SH-SY5Y (cell line): ENCODE measurements around the gene DIS3L2.

Experiments used
- GATA2 ChIP-seq: IDR thresholded peaks from 2 replicates; pipeline ENCODE4 v1.6.1; 2011; ENCODE audit warnings: mild to moderate bottlenecking, low read depth, low read length
- GATA3 ChIP-seq: IDR thresholded peaks from 2 replicates; pipeline ENCODE4 v1.6.1; 2011; ENCODE audit warnings: low read depth, mild to moderate bottlenecking, low read length, moderate library complexity

The DIS3L2 gene

DNA sequence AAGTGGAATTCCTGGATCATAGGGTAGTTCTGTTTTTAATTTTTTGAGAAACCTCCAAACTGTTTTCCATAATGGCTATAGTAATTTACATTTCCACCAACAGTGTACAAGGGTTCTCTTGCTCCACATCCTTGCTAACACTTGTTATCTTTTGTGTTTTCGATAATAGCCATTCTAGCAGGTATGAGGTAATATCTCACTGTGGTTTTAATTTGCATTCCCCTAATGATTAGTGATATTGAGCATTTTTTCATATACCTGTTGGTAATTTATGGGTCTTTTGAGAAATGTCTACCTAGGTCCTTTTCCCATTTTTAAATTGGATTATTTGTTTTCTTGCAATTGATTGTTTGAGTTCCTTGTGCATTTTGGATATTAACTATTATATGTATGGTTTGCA lies 39.6 kb downstream of the DIS3L2 start:
- TF ChIP-seq GATA2 (no peak), GATA3 (no peak)

DNA sequence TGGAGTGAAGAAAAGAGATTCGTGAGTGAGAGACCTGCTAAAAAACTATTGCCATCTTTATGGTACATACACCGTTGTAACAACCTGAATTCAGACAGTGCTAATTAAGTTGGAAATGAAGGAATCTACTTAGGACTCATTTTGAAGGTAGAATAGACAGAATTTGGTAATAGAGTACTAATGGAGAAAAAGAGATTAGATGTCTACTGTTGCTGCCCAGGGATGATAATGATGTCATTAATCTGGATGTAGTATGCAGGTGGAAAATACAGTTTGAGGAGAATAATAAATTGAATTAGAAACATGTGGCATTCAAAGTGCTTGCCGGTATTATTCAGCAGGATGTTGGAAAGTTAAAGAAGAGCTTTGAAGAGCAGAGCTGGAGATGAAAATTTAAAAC lies 44.7 kb downstream of the DIS3L2 start:
- TF ChIP-seq GATA3 (no peak), GATA2 (no peak)

DNA sequence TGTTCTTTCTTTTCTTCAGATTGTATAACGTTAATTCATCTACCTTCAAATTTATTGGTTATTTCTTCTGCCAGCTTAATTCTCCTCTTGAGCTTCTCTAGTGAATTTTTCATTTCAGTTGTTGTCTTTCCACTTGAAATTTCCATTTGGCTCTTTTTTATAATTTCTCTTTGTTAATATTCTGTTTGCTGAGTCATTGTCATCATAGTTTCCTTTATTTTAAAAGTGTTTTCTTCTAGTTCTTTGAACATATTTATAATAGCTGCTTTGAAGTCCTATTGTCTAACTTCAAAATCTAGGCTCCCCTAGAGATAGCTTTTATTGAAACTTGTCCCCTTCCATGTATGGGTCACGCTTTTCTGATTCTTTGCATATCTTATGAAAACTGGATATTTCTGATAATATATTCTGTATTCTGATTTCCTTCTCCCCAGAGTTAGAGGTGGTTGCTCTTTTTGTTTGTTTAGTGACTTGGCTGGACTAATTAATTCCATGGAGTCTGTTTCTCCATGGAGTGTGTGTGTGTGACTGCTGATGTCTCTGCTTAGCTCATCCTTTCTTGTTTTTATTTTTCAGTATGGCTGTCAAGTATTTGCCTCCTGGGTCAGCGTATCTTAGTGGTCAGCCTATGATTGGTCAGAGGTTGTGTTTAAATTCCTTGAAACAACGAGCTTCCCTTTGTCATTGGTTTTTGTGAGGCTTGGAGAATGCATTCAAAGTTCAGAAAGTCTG lies 47.6 kb downstream of the DIS3L2 start:
- TF ChIP-seq GATA3 (no peak), GATA2 (no peak)

GRCh38 chr2:232009639-232010274 lies 48.2 kb downstream of the DIS3L2 start:
- TF ChIP-seq GATA3 (no peak), GATA2 (no peak)

DNA sequence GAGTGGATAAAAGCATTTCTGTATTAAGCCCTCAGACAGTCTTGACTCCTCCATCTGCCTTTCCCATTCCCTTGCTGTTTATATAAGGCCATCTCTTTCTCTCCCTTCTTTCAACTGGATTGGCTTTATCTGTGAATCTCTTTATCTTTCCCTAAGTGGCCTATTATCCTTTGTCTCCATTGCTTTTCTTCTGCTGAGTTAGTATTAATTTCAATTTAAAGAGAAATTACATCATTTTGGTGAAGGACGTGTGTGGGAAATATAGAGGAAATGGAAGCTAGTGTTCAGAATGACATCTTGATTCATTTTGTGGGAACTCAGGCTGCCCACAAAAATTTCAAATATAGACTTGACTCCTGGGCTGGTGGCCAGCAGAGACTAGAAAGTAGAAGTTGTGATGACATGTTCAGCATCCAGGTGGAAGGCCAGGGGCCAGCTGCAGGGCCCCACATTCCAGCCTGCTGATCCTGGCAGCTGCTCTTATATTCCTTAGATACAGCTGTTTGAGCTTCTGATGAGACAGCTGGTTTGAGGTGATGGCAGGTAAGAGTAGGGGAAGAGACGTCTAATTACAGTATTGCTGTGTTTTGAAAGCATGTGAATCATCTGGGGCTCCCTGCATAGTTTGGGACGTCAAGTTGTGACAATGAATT lies 52.3 kb downstream of the DIS3L2 start:
- TF ChIP-seq GATA2 (no peak), GATA3 (no peak)

- no peak for TF ChIP-seq GATA2
- no peak for TF ChIP-seq GATA3
These were observed 53.2 kb downstream of the DIS3L2 start for GRCh38 chr2:232014681-232015080.

- TF ChIP-seq GATA3 (no peak), GATA2 (no peak)
These were observed 56.7 kb downstream of the DIS3L2 start for GRCh38 chr2:232018181-232018580.

- no peak for TF ChIP-seq GATA2
- no peak for TF ChIP-seq GATA3
These were observed 61.2 kb downstream of the DIS3L2 start for GRCh38 chr2:232022718-232023117.

- TF ChIP-seq GATA3 (no peak), GATA2 (no peak)
These were observed 61.9 kb downstream of the DIS3L2 start for GRCh38 chr2:232023426-232023825.

DNA sequence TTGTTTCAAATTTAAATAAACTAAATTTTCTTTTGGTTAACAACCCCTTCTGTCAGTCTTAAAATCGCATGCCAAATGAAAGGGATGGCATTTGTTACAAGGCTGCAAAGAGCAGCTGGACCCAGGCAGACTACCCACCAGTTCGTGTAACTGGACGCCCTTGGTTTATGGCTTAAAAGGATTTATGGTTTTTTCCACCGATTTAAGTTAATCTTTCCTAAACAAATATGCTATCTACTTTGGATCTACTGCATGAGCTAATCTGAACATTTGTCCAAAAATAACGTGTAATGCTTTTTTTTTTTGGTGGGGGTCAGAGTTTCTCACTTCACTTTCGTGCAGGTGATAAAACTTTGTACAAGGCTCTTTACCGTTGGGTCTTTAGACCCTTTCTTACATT lies 62.9 kb downstream of the DIS3L2 start:
- TF ChIP-seq GATA3 (no peak), GATA2 (no peak)

GRCh38 chr2:232026910-232027309 lies 65.4 kb downstream of the DIS3L2 start:
- no peak for TF ChIP-seq GATA3
- no peak for TF ChIP-seq GATA2

DNA sequence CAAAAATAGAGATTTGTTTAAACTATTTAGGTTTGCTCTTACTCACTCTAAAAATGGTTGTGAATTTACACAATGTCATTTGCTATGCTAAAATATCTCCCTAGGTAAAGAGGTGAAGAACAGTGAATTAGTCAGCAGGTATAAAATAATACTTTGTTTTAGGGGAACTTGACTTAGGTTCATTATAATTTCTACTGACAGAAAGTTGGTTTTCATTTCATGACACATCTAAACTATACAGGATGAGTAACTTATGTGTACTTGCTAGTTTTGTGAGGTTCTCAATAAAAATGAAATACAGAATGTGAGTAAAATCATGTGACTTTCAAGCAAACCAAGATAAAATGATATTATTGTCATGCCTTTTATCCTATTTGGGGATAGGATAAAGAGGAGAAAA lies 66.0 kb downstream of the DIS3L2 start:
- no peak for TF ChIP-seq GATA3
- TF ChIP-seq GATA2, result no peak

DNA sequence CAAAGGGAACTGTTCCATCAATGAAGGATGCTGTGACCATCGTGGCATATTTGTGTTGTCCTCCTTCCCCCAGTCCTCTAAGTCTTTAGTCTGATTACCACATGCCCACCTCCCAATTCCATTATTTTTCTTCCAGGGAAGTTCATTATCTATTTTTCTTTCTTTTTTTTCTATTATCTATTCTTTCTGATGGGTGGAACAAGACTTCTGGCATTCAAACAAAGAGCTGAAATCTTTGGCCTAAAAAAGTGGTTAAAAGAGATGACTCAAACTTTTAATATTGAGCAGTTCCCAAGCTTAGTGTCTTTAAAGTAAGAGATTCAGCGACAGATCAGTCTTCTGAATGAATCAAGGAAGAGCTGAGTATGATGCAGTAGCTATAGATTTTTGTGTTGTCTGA lies 66.6 kb downstream of the DIS3L2 start:
- no peak for TF ChIP-seq GATA3
- no peak for TF ChIP-seq GATA2

DNA sequence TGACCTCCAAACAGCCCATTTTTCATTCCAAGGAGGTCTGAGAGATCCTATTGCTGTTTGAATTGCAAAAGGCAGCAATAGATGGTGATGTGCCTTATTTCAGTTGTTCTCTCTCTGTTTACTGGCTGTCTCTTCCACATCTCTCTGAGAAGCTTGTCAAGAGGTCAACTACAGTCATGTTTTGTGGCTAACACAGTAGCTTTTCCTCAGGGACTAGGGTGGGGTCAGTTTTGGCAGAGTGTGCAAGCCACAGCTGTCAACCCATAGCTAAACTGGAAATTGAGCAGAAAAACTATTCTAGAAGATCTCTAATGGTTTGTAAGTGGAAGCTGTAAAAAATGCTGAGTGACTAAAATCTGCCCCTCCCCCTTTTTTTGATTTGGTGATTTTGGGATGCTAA lies 67.1 kb downstream of the DIS3L2 start:
- TF ChIP-seq GATA3 (no peak), GATA2 (no peak)

GRCh38 chr2:232029346-232029745 lies 67.8 kb downstream of the DIS3L2 start:
- TF ChIP-seq GATA3 (no peak), GATA2 (no peak)
